IMR-90 (cell line): Measurements from ENCODE around the gene PDE4DIP. TPM values are rescaled to one million over a fixed set of nuclear protein-coding genes. Genes with fewer than 3 reads are reported as not detected.
A peak's percentile ranks its signal among the peaks of the same experiment; 100 is the strongest.
"Not testable (repeated sequence)": the region's sequence is repeated elsewhere in the genome, so short reads cannot be mapped to it uniquely, and the experiment has no call there.

Experiments used
- ATAC-seq: fragments of 200-7000 bp; cut with Tn5 transposase; 2 replicates; pipeline ENCODE4 v1.9.1; 2020; ENCODE audit warnings: low read depth, mild to moderate bottlenecking, moderate library complexity
- BruUV-seq: library from RNA; stranded (reverse); fragments of 400-500 nt; replicated peaks from 2 replicates; lab custom pipeline; 2021; lab: Mats Ljungman, UMichigan
- CTCF ChIA-PET: fragments of 300-600 bp; formaldehyde crosslinking; extraction: SDS; loops from one replicate; lab custom pipeline; 2021; ENCODE audit warnings: antibody characterized with exemption; lab: Yijun Ruan, JAX
- POLR2A ChIA-PET: fragments of 300-600 bp; sonication (Branson Sonifier 250); formaldehyde crosslinking; loops from one replicate; lab custom pipeline; 2022; ENCODE audit warnings: antibody characterized with exemption; ENCODE audit not compliant: unreplicated experiment; lab: Charles Lee
- DNase-seq: peaks from one replicate; pipeline ENCODE4 v3.0.0; 2013
- H2AFZ ChIP-seq: replicated peaks from 2 replicates; pipeline ENCODE3; 2013; ENCODE audit warnings: low read length, mild to moderate bottlenecking; ENCODE audit not compliant: poor library complexity
- H2AK5ac ChIP-seq: 2 replicates; pipeline ENCODE4 v1.6.1; 2013; ENCODE audit warnings: low read depth, low read length, inconsistent platforms
- H2AK9ac ChIP-seq: replicated peaks from 2 replicates; pipeline ENCODE3; 2013; ENCODE audit warnings: mild to moderate bottlenecking, low read depth, low read length, moderate library complexity; ENCODE audit not compliant: poor library complexity
- H2BK120ac ChIP-seq: 2 replicates; pipeline ENCODE4 v1.6.1; 2013; ENCODE audit warnings: low read depth, low read length, inconsistent platforms
- H2BK15ac ChIP-seq: 3 replicates; pipeline ENCODE4 v1.6.1; 2013; ENCODE audit warnings: low read depth, low read length, inconsistent platforms
- H2BK20ac ChIP-seq: 2 replicates; pipeline ENCODE4 v1.6.1; 2013; ENCODE audit warnings: low read depth, mild to moderate bottlenecking, inconsistent platforms, low read length, moderate library complexity
- H2BK5ac ChIP-seq: 2 replicates; pipeline ENCODE4 v1.6.1; 2013; ENCODE audit warnings: mild to moderate bottlenecking, low read depth, low read length, inconsistent platforms; ENCODE audit not compliant: poor library complexity, severe bottlenecking
- H3K14ac ChIP-seq: replicated peaks from 2 replicates; pipeline ENCODE4 v1.6.1; 2013; ENCODE audit warnings: low read depth, low read length, inconsistent platforms
- H3K18ac ChIP-seq: 2 replicates; pipeline ENCODE4 v1.6.1; 2013; ENCODE audit warnings: low read depth, low read length, control low read depth
- H3K23ac ChIP-seq: 2 replicates; pipeline ENCODE4 v1.6.1; 2013; ENCODE audit warnings: low read depth, low read length, inconsistent platforms
- H3K27ac ChIP-seq: 2 replicates; pipeline ENCODE4 v1.5.1; 2013; ENCODE audit warnings: mild to moderate bottlenecking, control low read depth, low read length; ENCODE audit not compliant: insufficient read depth
- H3K27me3 ChIP-seq: 2 replicates; pipeline ENCODE4 v1.6.1; 2013; ENCODE audit warnings: low read length; ENCODE audit not compliant: control insufficient read depth, insufficient read depth
- H3K36me3 ChIP-seq: 2 replicates; pipeline ENCODE4 v1.6.1; 2013; ENCODE audit warnings: low read length, mixed read lengths; ENCODE audit not compliant: control insufficient read depth, insufficient read depth
- H3K4ac ChIP-seq: 2 replicates; pipeline ENCODE4 v1.6.1; 2013; ENCODE audit warnings: low read depth, low read length, inconsistent platforms
- H3K4me1 ChIP-seq: 2 replicates; pipeline ENCODE4 v1.6.1; 2013; ENCODE audit warnings: low read length, mixed read lengths; ENCODE audit not compliant: control insufficient read depth, insufficient read depth
- H3K4me2 ChIP-seq: 2 replicates; pipeline ENCODE4 v1.6.1; 2013; ENCODE audit warnings: low read depth, mild to moderate bottlenecking, control low read depth, low read length, moderate library complexity
- H3K4me3 ChIP-seq: 2 replicates; pipeline ENCODE4 v1.5.1; 2013; ENCODE audit warnings: low read depth, mild to moderate bottlenecking, control low read depth, low read length, moderate library complexity; ENCODE audit not compliant: insufficient read depth
- H3K56ac ChIP-seq: 2 replicates; pipeline ENCODE4 v1.6.1; 2013; ENCODE audit warnings: low read length, inconsistent platforms; ENCODE audit not compliant: insufficient read depth; ENCODE audit errors: extremely low read depth
- H3K79me1 ChIP-seq, 2 experiments: 2 replicates each; pipeline ENCODE4 v1.6.1; 2013; ENCODE audit warnings: low read length in 2 of 2, inconsistent platforms in 1 of 2, low read depth in 1 of 2
- H3K9ac ChIP-seq: 2 replicates; pipeline ENCODE4 v1.6.1; 2013; ENCODE audit warnings: low read depth, low read length, control low read depth
- H3K9me1 ChIP-seq: 2 replicates; pipeline ENCODE4 v1.6.1; 2013; ENCODE audit warnings: low read length, inconsistent platforms; ENCODE audit not compliant: insufficient read depth
- H3K9me3 ChIP-seq: 2 replicates; pipeline ENCODE4 v1.6.1; 2013; ENCODE audit warnings: low read length; ENCODE audit not compliant: control insufficient read depth, insufficient read depth
- H4K20me1 ChIP-seq: 2 replicates; pipeline ENCODE4 v1.6.1; 2013; ENCODE audit warnings: low read length, inconsistent platforms; ENCODE audit not compliant: insufficient read depth
- H4K5ac ChIP-seq: 2 replicates; pipeline ENCODE4 v1.6.1; 2013; ENCODE audit warnings: mild to moderate bottlenecking, low read depth, low read length, control low read depth
- H4K8ac ChIP-seq, 2 experiments: 2 replicates each; pipeline ENCODE4 v1.6.1; 2013; ENCODE audit warnings: low read depth in 2 of 2, low read length in 2 of 2, control low read depth in 1 of 2, inconsistent platforms in 1 of 2
- H4K91ac ChIP-seq: 2 replicates; pipeline ENCODE4 v1.6.1; 2013; ENCODE audit warnings: low read depth, low read length, inconsistent platforms; ENCODE audit not compliant: insufficient read depth
- WGBS, 2 experiments: methylation state at CpG; one replicate each; pipeline versions ENCODE4 v1.1.5 to v1.1.7; 2013; ENCODE audit warnings: missing lambda C conversion rate in 2 of 2; ENCODE audit not compliant: insufficient read length in 1 of 2; ENCODE audit errors: extremely low coverage in 2 of 2; 5-methylcytosine and 5-hydroxymethylcytosine counted together
- dilution Hi-C: fragments of 300-500 bp; cut with HindIII; formaldehyde crosslinking; loops from one replicate; pipeline ENCODE4 v1.14.3; 2018; ENCODE audit warnings: low sequenced_read_pairs; ENCODE audit not compliant: unreplicated experiment
- in situ Hi-C: fragments of 300-500 bp; cut with MboI; formaldehyde crosslinking; loops from 3 replicates; pipeline ENCODE4 v1.14.3; 2019; ENCODE audit warnings: low sequenced_read_pairs, inconsistent platforms, mixed read lengths
- intact Hi-C: fragments of 100-400 bp; cut with micrococcal nuclease; formaldehyde crosslinking; loops from 2 replicates; pipeline ENCODE4 v1.10.0; 2022
- polyA plus RNA-seq, 3 experiments: library from polyadenylated mRNA; depleted of rRNA; stranded (reverse); fragments of >200 nt; gene quantifications; 2 replicates each; pipeline ENCODE4 v1.2.3, GENCODE V29; 2012; ENCODE audit warnings: low replicate concordance in 1 of 3
- total RNA-seq: library from RNA; depleted of rRNA; stranded (reverse); fragments of >200 nt; gene quantifications from 2 replicates; pipeline ENCODE4 v1.2.3, GENCODE V29; 2012

The PDE4DIP gene
- total and polyA plus RNA-seq, 2 of the 4 experiments (the other 2 are of a cell fraction), result 36.7 to 74.4 TPM

GRCh38 chr1:148869634-148869961, 25.4 kb downstream of the PDE4DIP start:
- H2BK120ac ChIP-seq, H2BK20ac ChIP-seq, H3K36me3 ChIP-seq, H3K9me3 ChIP-seq, H4K5ac ChIP-seq, DNase-seq, H2AK5ac ChIP-seq, H4K91ac ChIP-seq, H4K20me1 ChIP-seq, H3K79me1 ChIP-seq, H3K23ac ChIP-seq, H3K9ac ChIP-seq, H3K56ac ChIP-seq, H3K4me1 ChIP-seq, H3K27me3 ChIP-seq, H3K9me1 ChIP-seq, H3K27ac ChIP-seq, H3K4me3 ChIP-seq, in situ Hi-C loops, BruUV-seq, H3K4me2 ChIP-seq, H3K14ac ChIP-seq, POLR2A ChIA-PET, H4K8ac ChIP-seq, H3K18ac ChIP-seq, H2BK15ac ChIP-seq, H2AFZ ChIP-seq, H2BK5ac ChIP-seq, H3K4ac ChIP-seq, intact Hi-C loops, CTCF ChIA-PET, H2AK9ac ChIP-seq, dilution Hi-C loops: not testable (repeated sequence)
- WGBS, 2 experiments, result no CpG with 5 or more reads among the region's 1 CpG
- peak; percentile 38 for ATAC-seq

DNA sequence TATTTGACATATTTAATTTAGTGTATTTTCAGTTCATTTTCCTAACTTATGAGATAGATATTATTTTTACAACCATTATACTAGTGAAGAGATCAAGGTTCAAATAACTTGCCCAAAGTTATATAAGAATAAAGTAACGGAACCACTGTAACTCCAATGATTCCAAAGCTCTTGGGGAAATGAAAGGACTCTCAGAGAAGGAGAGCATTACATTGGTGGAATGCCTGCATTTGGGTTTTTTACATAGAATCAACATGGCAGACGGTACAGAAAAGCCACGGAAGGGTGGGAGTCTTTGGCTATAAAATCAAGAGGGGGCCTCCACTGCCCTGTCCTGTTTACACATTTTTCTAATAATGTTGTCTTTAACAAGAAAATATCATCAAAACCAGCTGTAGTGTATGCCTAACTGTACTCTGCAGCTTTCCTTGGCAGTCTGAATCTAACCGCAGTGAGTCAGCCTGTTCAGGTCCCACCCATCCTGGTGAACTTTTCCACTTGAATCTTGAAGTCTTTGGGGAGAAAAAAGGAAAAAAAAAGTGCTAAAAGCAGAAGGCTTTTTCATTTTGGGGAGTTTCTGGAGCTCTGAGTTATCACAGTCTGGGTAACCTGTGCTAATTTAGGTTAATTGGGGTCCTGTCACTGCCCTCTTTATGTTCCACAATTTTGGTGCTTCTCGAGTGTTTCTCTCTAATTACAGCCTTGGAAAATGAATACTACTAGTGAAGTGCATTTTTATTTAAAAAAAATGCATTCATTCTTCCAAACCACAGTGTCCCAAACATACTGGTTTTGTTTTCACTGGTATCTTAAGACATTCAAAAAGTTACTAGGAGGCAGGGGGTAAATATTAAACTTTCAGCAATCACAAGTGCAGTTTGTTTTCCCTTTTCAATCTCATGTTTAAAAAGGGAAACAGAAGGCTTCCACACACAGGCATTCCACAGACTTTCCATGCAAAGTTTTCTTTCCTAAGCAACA, 30.5 kb downstream of the PDE4DIP start:
- H4K20me1 ChIP-seq, H3K27me3 ChIP-seq, H2BK20ac ChIP-seq, DNase-seq, H3K56ac ChIP-seq, POLR2A ChIA-PET, H3K9me1 ChIP-seq, H3K36me3 ChIP-seq, H3K79me1 ChIP-seq, H2BK120ac ChIP-seq, H2AK9ac ChIP-seq, H4K5ac ChIP-seq, H3K14ac ChIP-seq, H3K4me2 ChIP-seq, H4K91ac ChIP-seq, H3K18ac ChIP-seq, H2AFZ ChIP-seq, H2BK15ac ChIP-seq, H4K8ac ChIP-seq, dilution Hi-C loops, H3K27ac ChIP-seq, H2BK5ac ChIP-seq, CTCF ChIA-PET, intact Hi-C loops, H3K4ac ChIP-seq, H3K9me3 ChIP-seq, H3K4me1 ChIP-seq, H3K9ac ChIP-seq, H2AK5ac ChIP-seq, BruUV-seq, H3K23ac ChIP-seq, in situ Hi-C loops, H3K4me3 ChIP-seq: not testable (repeated sequence)
- no CpG with 5 or more reads among the region's 5 CpGs for WGBS, 2 experiments
- ATAC-seq, result peak; percentile 93
